Caco-2 (cell line): ENCODE measurements around the gene ID1. TPM values are rescaled to one million over a fixed set of nuclear protein-coding genes. Genes with fewer than 3 reads are reported as not detected.

Experiments used
- BruUV-seq: library from RNA; stranded (reverse); fragments of 400-500 nt; replicated peaks from 2 replicates; lab custom pipeline; 2021; lab: Mats Ljungman, UMichigan
- CTCF ChIA-PET: fragments of 300-600 bp; sonication (Branson Sonifier 250); formaldehyde crosslinking; loops from one replicate; lab custom pipeline; 2022; ENCODE audit warnings: antibody characterized with exemption; lab: Charles Lee
- POLR2A ChIA-PET: fragments of 300-600 bp; sonication (Branson Sonifier 250); formaldehyde crosslinking; loops from one replicate; lab custom pipeline; 2022; ENCODE audit warnings: antibody characterized with exemption; lab: Charles Lee
- DNase-seq, 2 experiments: peaks; one replicate each; pipeline versions ENCODE4 v3.0.0 to v3.0.0-alpha.2; 2020 to 2022
- H3K27me3 ChIP-seq: replicated peaks from 2 replicates; pipeline ENCODE4 v1.6.0; 2011; ENCODE audit warnings: low read length; ENCODE audit not compliant: control insufficient read depth, insufficient read depth
- H3K36me3 ChIP-seq: 2 replicates; pipeline ENCODE4 v1.5.1; 2011; ENCODE audit warnings: low read length; ENCODE audit not compliant: control insufficient read depth, insufficient read depth
- H3K4me1 ChIP-seq: fragments of 250-450 bp; sonication (Bioruptor Pico); 2 replicates; pipeline ENCODE4 v1.5.1; 2020; ENCODE audit warnings: mild to moderate bottlenecking
- H3K4me3 ChIP-seq: 2 replicates; pipeline ENCODE4 v1.5.1; 2011; ENCODE audit warnings: low read depth, mild to moderate bottlenecking, control low read depth, low read length
- H3K9me3 ChIP-seq: fragments of 250-450 bp; sonication (Bioruptor Pico); 2 replicates; pipeline ENCODE4 v1.5.1; 2020; ENCODE audit warnings: mild to moderate bottlenecking, moderate library complexity
- H3K27ac Mint-ChIP-seq: one replicate; pipeline ENCODE4 v1.8.0; 2022; ENCODE audit warnings: mixed read lengths; ENCODE audit not compliant: unreplicated experiment
- H3K27me3 Mint-ChIP-seq: one replicate; pipeline ENCODE4 v1.8.0; 2022; ENCODE audit warnings: mixed read lengths; ENCODE audit not compliant: insufficient read depth, unreplicated experiment
- H3K36me3 Mint-ChIP-seq: one replicate; pipeline ENCODE4 v1.8.0; 2022; ENCODE audit warnings: mild to moderate bottlenecking, mixed read lengths; ENCODE audit not compliant: insufficient read depth, unreplicated experiment
- H3K4me1 Mint-ChIP-seq: one replicate; pipeline ENCODE4 v1.8.0; 2022; ENCODE audit warnings: low read depth, mixed read lengths; ENCODE audit not compliant: unreplicated experiment
- H3K4me3 Mint-ChIP-seq: one replicate; pipeline ENCODE4 v1.8.0; 2022; ENCODE audit warnings: mild to moderate bottlenecking, moderate library complexity, mixed read lengths; ENCODE audit not compliant: unreplicated experiment
- H3K9me3 Mint-ChIP-seq: one replicate; pipeline ENCODE4 v1.8.0; 2022; ENCODE audit warnings: mixed read lengths; ENCODE audit not compliant: unreplicated experiment
- CTCF ChIP-seq, 2 experiments: fragments of 200-600 bp in 1 of 2; IDR thresholded peaks; 1 replicate in 1 of 2; 2 replicates in 1 of 2; pipeline versions ENCODE4 v1.5.1 to v1.8.0; 2011 to 2022; ENCODE audit warnings: antibody characterized with exemption in 1 of 2, control low read depth in 1 of 2, inconsistent platforms in 1 of 2, low read depth in 1 of 2, low read length in 1 of 2, mild to moderate bottlenecking in 1 of 2, moderate library complexity in 1 of 2; ENCODE audit not compliant: insufficient read depth in 1 of 2, severe bottlenecking in 1 of 2, unreplicated experiment in 1 of 2
- intact Hi-C: fragments of 100-400 bp; cut with micrococcal nuclease; formaldehyde crosslinking; loops from one replicate; pipeline ENCODE4 v1.10.0; 2022; ENCODE audit not compliant: unreplicated experiment
- total RNA-seq: library from RNA; stranded (reverse); gene quantifications from 2 replicates; pipeline ENCODE4 v1.2.3, GENCODE V29; 2022

The ID1 gene
- total RNA-seq, 1 experiment from 2014 or later, result 163 TPM

GRCh38 chr20:31602779-31603441, 2.2 kb upstream of the ID1 start:
- CTCF ChIA-PET, result interaction anchor here (0.5 to 13.0 kb wide), 5 partner anchors 9 to 121 kb away, joined by 3 to 1708 read pairs (median 3); no protein-coding TSS in a partner anchor
- peaks cover 36% of the 10 kb centered on the region for H3K4me1 Mint-ChIP-seq
- peaks cover 35% of the 10 kb centered on the region for H3K4me1 ChIP-seq
- H3K27ac Mint-ChIP-seq, result peak overlapping the region; percentile 98
- H3K4me3 ChIP-seq, result no peak overlapping the region
- peaks cover 52% of the 10 kb centered on the region for H3K36me3 Mint-ChIP-seq
- H3K27me3 ChIP-seq, result no peaks in the 10 kb centered on the region
- intact Hi-C loops, result loop anchor here (1.0 kb wide), 1 partner anchor 8 kb away; no protein-coding TSS in a partner anchor
- no peaks in the 10 kb centered on the region for H3K27me3 Mint-ChIP-seq
- no peaks in the 10 kb centered on the region for H3K36me3 ChIP-seq
- TF ChIP-seq CTCF (IDR thresholded peaks at IDR 0.05; ENCODE audit: insufficient read depth in 1 of 2, low read depth in 1 of 2, low read length in 1 of 2, severe bottlenecking in 1 of 2, unreplicated experiment in 1 of 2), result no peak
- no peaks in the 10 kb centered on the region for H3K9me3 Mint-ChIP-seq
- DNase-seq, result peak in 1 of 2 experiments; percentile 31
- no peaks in the 10 kb centered on the region for H3K9me3 ChIP-seq
- H3K4me3 Mint-ChIP-seq, result peak overlapping the region; percentile 41
- POLR2A ChIA-PET, result interaction anchor here (0.6 to 4.3 kb wide), 4 partner anchors 25 to 119 kb away, joined by 8 to 306 read pairs (median 41); partner anchors contain the start of gene BCL2L1
- BruUV-seq, result no TSS peak

GRCh38 chr20:31603822-31604566, 1.1 kb upstream of the ID1 start:
- no TSS peak for BruUV-seq
- Histone ChIP-seq H3K4me3 (peak overlapping the region; percentile 63), H3K4me1 (peaks cover 41% of the 10 kb centered on the region), H3K9me3 (no peaks in the 10 kb centered on the region), H3K36me3 (no peaks in the 10 kb centered on the region), H3K27me3 (no peaks in the 10 kb centered on the region)
- H3K36me3 Mint-ChIP-seq, result peaks cover 63% of the 10 kb centered on the region
- H3K27me3 Mint-ChIP-seq, result no peaks in the 10 kb centered on the region
- intact Hi-C loops, result loop anchor here (1.0 kb wide), 2 partner anchors 8 to 9 kb away; no protein-coding TSS in a partner anchor
- H3K9me3 Mint-ChIP-seq, result no peaks in the 10 kb centered on the region
- peak overlapping the region; percentile 88 for H3K4me3 Mint-ChIP-seq
- CTCF ChIA-PET, result interaction anchor here (0.6 to 13.0 kb wide), 8 partner anchors 9 to 120 kb away, joined by 3 to 1708 read pairs (median 4); no protein-coding TSS in a partner anchor
- no peak for TF ChIP-seq CTCF (IDR thresholded peaks at IDR 0.05; ENCODE audit: insufficient read depth in 1 of 2, low read depth in 1 of 2, low read length in 1 of 2, severe bottlenecking in 1 of 2, unreplicated experiment in 1 of 2)
- DNase-seq, result peak; percentile 100
- peaks cover 47% of the 10 kb centered on the region for H3K4me1 Mint-ChIP-seq
- peak overlapping the region; percentile 98 for H3K27ac Mint-ChIP-seq
- POLR2A ChIA-PET, result interaction anchor here (0.6 to 4.3 kb wide), 19 partner anchors 9 to 881 kb away, joined by 3 to 306 read pairs (median 8); partner anchors contain the start of gene BCL2L1

- Histone ChIP-seq H3K27me3 (no peaks in the 10 kb centered on the region), H3K9me3 (no peaks in the 10 kb centered on the region), H3K4me1 (peaks cover 47% of the 10 kb centered on the region), H3K4me3 (peak overlapping the region; percentile 63), H3K36me3 (no peaks in the 10 kb centered on the region)
- ChIA-PET CTCF (interaction anchor here (0.6 to 13.0 kb wide), 10 partner anchors 8 to 119 kb away, joined by 3 to 1708 read pairs (median 4); no protein-coding TSS in a partner anchor), POLR2A (interaction anchor here (0.6 to 4.3 kb wide), 28 partner anchors 8 to 1307 kb away, joined by 3 to 306 read pairs (median 8); partner anchors contain the start of gene BCL2L1)
- intact Hi-C loops, result loop anchor here (1.0 kb wide), 1 partner anchor 8 kb away; no protein-coding TSS in a partner anchor
- DNase-seq, result no peak
- Mint-ChIP-seq H3K4me1 (peaks cover 48% of the 10 kb centered on the region), H3K27me3 (no peaks in the 10 kb centered on the region), H3K9me3 (no peaks in the 10 kb centered on the region), H3K36me3 (peaks cover 63% of the 10 kb centered on the region), H3K4me3 (peak overlapping the region; percentile 88), H3K27ac (peak overlapping the region; percentile 98)
- TSS peak; percentile 80 for BruUV-seq
- no peak for TF ChIP-seq CTCF (IDR thresholded peaks at IDR 0.05; ENCODE audit: insufficient read depth in 1 of 2, low read depth in 1 of 2, low read length in 1 of 2, severe bottlenecking in 1 of 2, unreplicated experiment in 1 of 2)
Measured at GRCh38 chr20:31604567-31605030, 490 bp upstream of the ID1 start.
